HepG2 (cell line): ENCODE measurements around the gene STK32B. TPM values are rescaled to one million over a fixed set of nuclear protein-coding genes. Genes with fewer than 3 reads are reported as not detected.
"Not testable (repeated sequence)": the region's sequence is repeated elsewhere in the genome, so short reads cannot be mapped to it uniquely, and the experiment has no call there.

Source experiments
- ATAC-seq: fragments of 200-7000 bp; cut with Tn5 transposase; 3 replicates; pipeline ENCODE4 v1.9.1; 2020; ENCODE audit warnings: mild to moderate bottlenecking, moderate library complexity
- BruUV-seq: library from RNA; stranded (reverse); fragments of 400-500 nt; replicated peaks from 2 replicates; lab custom pipeline; 2021; lab: Mats Ljungman, UMichigan
- CTCF ChIA-PET: fragments of 300-600 bp; formaldehyde crosslinking; extraction: SDS; loops from one replicate; lab custom pipeline; 2021; ENCODE audit warnings: low total read pairs, inconsistent platforms, low intra/inter-chr PET ratio; lab: Yijun Ruan, JAX
- POLR2A ChIA-PET: fragments of 350-600 bp; sonication (Branson Sonifier 250); formaldehyde crosslinking; loops from one replicate; lab custom pipeline; 2020; ENCODE audit warnings: antibody characterized with exemption, inconsistent platforms; lab: Yijun Ruan, JAX
- DNase-seq: peaks from one replicate; pipeline ENCODE4 v3.0.0-alpha.2; 2015; ENCODE audit warnings: low spot score
- FAIRE-seq: peaks from 3 replicates; lab custom pipeline; 2011; peaks lifted over from hg19 to GRCh38; lab: Jason Lieb, UNC
- H2AFZ ChIP-seq: one replicate; pipeline ENCODE4 v1.6.1; 2011; ENCODE audit warnings: low read length, inconsistent platforms
- H3K27ac ChIP-seq: fragments of 300-600 bp; 3 replicates; pipeline ENCODE4 v1.8.0; 2011; ENCODE audit warnings: mixed run types, mild to moderate bottlenecking, mixed read lengths, low read length, inconsistent platforms; ENCODE audit not compliant: insufficient read depth; ENCODE audit errors: extremely low read length
- H3K27me3 ChIP-seq, 2 experiments: fragments of 200-600 bp in 1 of 2; 2 replicates in 1 of 2; 3 replicates in 1 of 2; pipeline versions ENCODE4 v1.6.0 to v1.8.0; 2011; ENCODE audit warnings: low read length in 2 of 2, mild to moderate bottlenecking in 2 of 2, moderate library complexity in 2 of 2, inconsistent platforms in 1 of 2; ENCODE audit not compliant: insufficient read depth in 2 of 2, control insufficient read depth in 1 of 2
- H3K36me3 ChIP-seq, 2 experiments: fragments of 200-600 bp in 1 of 2; replicated peaks in 1 of 2; 2 replicates in 1 of 2; 3 replicates in 1 of 2; pipeline versions ENCODE4 v1.5.1 to v1.8.0; 2011; ENCODE audit warnings: low read length in 2 of 2, inconsistent platforms in 1 of 2; ENCODE audit not compliant: insufficient read depth in 2 of 2, control insufficient read depth in 1 of 2
- H3K4me1 ChIP-seq: 2 replicates; pipeline ENCODE4 v1.5.1; 2012; ENCODE audit warnings: low read length, inconsistent platforms; ENCODE audit not compliant: insufficient read depth
- H3K4me2 ChIP-seq: 2 replicates; pipeline ENCODE4 v1.6.0; 2011; ENCODE audit warnings: low read depth, low read length, inconsistent platforms
- H3K4me3 ChIP-seq, 3 experiments: fragments of 200-600 bp in 1 of 3; sonication (generic), shearing (Covaris generic) in 1 of 3; replicated peaks in 1 of 3; 2 replicates each; pipeline ENCODE4 v1.5.1; 2011 to 2016; ENCODE audit warnings: low read length in 3 of 3, inconsistent platforms in 2 of 3, low read depth in 2 of 3, mild to moderate bottlenecking in 2 of 3, control low read depth in 1 of 3, mixed read lengths in 1 of 3; ENCODE audit not compliant: insufficient read depth in 1 of 3
- H3K79me2 ChIP-seq: one replicate; pipeline ENCODE4 v1.6.1; 2011; ENCODE audit warnings: low read length, inconsistent platforms; ENCODE audit not compliant: insufficient read depth
- H3K9ac ChIP-seq: 2 replicates; pipeline ENCODE4 v1.6.0; 2011; ENCODE audit warnings: mild to moderate bottlenecking, low read depth, low read length, inconsistent platforms; ENCODE audit not compliant: insufficient read depth
- H3K9me3 ChIP-seq: 2 replicates; pipeline ENCODE4 v1.5.1; 2012; ENCODE audit warnings: mild to moderate bottlenecking, low read length
- H4K20me1 ChIP-seq: 2 replicates; pipeline ENCODE4 v1.6.0; 2011; ENCODE audit warnings: inconsistent platforms, mild to moderate bottlenecking, low read length, moderate library complexity; ENCODE audit not compliant: insufficient read depth
- AHR ChIP-seq: IDR thresholded peaks from 2 replicates; pipeline ENCODE4 v1.6.1; 2018; ENCODE audit warnings: missing genetic modification reagents, missing compliant biosample characterization
- MIXL1 ChIP-seq: IDR thresholded peaks from 2 replicates; pipeline ENCODE4 v1.6.1; 2016
- ONECUT2 ChIP-seq: sonication (generic); formaldehyde crosslinking; IDR thresholded peaks from 2 replicates; pipeline ENCODE4 v1.4.0; 2020; ENCODE audit warnings: missing genetic modification reagents
- SYNCRIP ChIP-seq: fragments of 200-400 bp; formaldehyde crosslinking; IDR thresholded peaks from 2 replicates; pipeline ENCODE4 v1.6.1; 2018; ENCODE audit warnings: mild to moderate bottlenecking, low read depth, low read length; ENCODE audit not compliant: insufficient read depth
- ZNF678 ChIP-seq: sonication (generic); formaldehyde crosslinking; IDR thresholded peaks from 2 replicates; pipeline ENCODE4 v1.4.0; 2020; ENCODE audit warnings: mild to moderate bottlenecking, missing genetic modification reagents
- WGBS: methylation state at CpG from one replicate; pipeline ENCODE4 v1.1.6; 2017; ENCODE audit warnings: low lambda C conversion rate; 5-methylcytosine and 5-hydroxymethylcytosine counted together
- in situ Hi-C: cut with HindIII; loops from 2 replicates; pipeline ENCODE4 v1.10.0; 2017; ENCODE audit warnings: low pct_unique_long_range_greater_than_20kb; ENCODE audit not compliant: extremely low pct_ligation_motif_present
- intact Hi-C: fragments of 100-400 bp; cut with micrococcal nuclease; formaldehyde crosslinking; loops from one replicate; pipeline ENCODE4 v1.10.0; 2022; ENCODE audit not compliant: unreplicated experiment
- polyA plus RNA-seq, 8 experiments: library from polyadenylated mRNA; depleted of rRNA in 3 of 8; stranded (reverse) in 7 of 8; unstranded in 1 of 8; fragments of >200 nt; fragmentation: Illumina TruSeq in 4 of 8; extraction: Trizol in 4 of 8; gene quantifications; 2 replicates each; pipeline versions ENCODE4 v1.2.1 to v1.2.3, GENCODE V29; 2011 to 2016; ENCODE audit warnings: low read depth in 4 of 8, missing spikeins in 1 of 8, mixed read lengths in 1 of 8; ENCODE audit not compliant: insufficient read depth in 1 of 8
- total RNA-seq, 5 experiments: library from RNA; depleted of rRNA; stranded (reverse); fragments of >200 nt; fragmentation: Illumina TruSeq; extraction: Trizol; gene quantifications; 2 replicates each; pipeline ENCODE4 v1.2.3, GENCODE V29; 2016; ENCODE audit warnings: low read depth in 1 of 5
- TF ChIP-seq, protein P1 (sequence below): sonication (generic); formaldehyde crosslinking; IDR thresholded peaks from 2 replicates; pipeline ENCODE4 v1.4.0; 2020; ENCODE audit warnings: missing genetic modification reagents

The STK32B gene
- total and polyA plus RNA-seq, 2 of the 13 experiments (the other 11 are each of a cell fraction or from before 2014, with no cell fraction given), result not detected

- TF ChIP-seq SYNCRIP (no peak), ONECUT2 (CRISPR knock-in tag) (no peak)
- TF ChIP-seq, all 625 proteins: peak for 0
Observed at GRCh38 chr4:5238173-5238572, 186.9 kb downstream of the STK32B start (continued).

GRCh38 chr4:5247061-5247460 lies 195.8 kb downstream of the STK32B start:
- H3K4me3 ChIP-seq, FAIRE-seq, in situ Hi-C loops, H3K4me1 ChIP-seq, POLR2A ChIA-PET, H2AFZ ChIP-seq, H3K9me3 ChIP-seq, H4K20me1 ChIP-seq, CTCF ChIA-PET, H3K36me3 ChIP-seq, H3K9ac ChIP-seq, intact Hi-C loops, H3K79me2 ChIP-seq, DNase-seq, BruUV-seq, H3K27me3 ChIP-seq, H3K27ac ChIP-seq, H3K4me2 ChIP-seq, ATAC-seq: not testable (repeated sequence)
- WGBS, result 33% methylated on average over 4 of the region's 7 CpGs

DNA sequence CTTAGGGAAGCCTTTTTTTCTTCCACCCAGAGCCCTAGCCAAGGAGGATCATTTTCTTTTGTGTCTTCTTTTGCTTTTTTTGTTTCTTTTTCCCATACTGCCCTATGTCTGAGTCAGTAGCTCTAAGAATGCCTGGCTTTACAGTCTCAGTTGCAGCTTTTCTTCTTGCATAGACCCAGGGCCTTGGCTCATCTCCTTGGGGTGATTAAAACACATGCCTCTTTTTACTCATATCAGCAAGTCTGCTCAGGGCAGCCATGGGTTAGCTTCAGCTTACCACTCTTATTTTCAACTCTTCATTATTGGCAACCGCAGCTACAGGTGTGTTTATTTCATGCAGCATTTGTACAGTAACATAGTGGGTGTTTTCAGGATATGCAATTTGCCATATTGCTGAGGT lies 196.5 kb downstream of the STK32B start:
- ATAC-seq, result no peak

More for the DNA sequence above, 196.5 kb downstream of the STK32B start:
- H3K9me3 ChIP-seq, result no peaks in the 10 kb centered on the region
- H3K27ac ChIP-seq, result no peak overlapping the region
- POLR2A ChIA-PET, result no interaction called here
- intact Hi-C loops (no loop called here), in situ Hi-C loops (no loop called here)
- no peaks in the 10 kb centered on the region for H4K20me1 ChIP-seq
- H3K4me2 ChIP-seq, result no peak overlapping the region
- no peaks in the 10 kb centered on the region for H3K4me1 ChIP-seq
- H3K79me2 ChIP-seq, result no peaks in the 10 kb centered on the region
- TF ChIP-seq AHR (CRISPR knock-in tag) (no peak), MIXL1 (CRISPR knock-in tag) (no peak), ZNF678 (no peak)
- TF ChIP-seq, protein P1, sequence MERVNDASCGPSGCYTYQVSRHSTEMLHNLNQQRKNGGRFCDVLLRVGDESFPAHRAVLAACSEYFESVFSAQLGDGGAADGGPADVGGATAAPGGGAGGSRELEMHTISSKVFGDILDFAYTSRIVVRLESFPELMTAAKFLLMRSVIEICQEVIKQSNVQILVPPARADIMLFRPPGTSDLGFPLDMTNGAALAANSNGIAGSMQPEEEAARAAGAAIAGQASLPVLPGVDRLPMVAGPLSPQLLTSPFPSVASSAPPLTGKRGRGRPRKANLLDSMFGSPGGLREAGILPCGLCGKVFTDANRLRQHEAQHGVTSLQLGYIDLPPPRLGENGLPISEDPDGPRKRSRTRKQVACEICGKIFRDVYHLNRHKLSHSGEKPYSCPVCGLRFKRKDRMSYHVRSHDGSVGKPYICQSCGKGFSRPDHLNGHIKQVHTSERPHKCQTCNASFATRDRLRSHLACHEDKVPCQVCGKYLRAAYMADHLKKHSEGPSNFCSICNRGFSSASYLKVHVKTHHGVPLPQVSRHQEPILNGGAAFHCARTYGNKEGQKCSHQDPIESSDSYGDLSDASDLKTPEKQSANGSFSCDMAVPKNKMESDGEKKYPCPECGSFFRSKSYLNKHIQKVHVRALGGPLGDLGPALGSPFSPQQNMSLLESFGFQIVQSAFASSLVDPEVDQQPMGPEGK (CRISPR knock-in tag), result no peak
- no peak overlapping the region for H3K9ac ChIP-seq
- 44% methylated on average over 1 of the region's 1 CpG for WGBS
- CTCF ChIA-PET, result no interaction called here
- no TSS peak for BruUV-seq
- no peak overlapping the region for H2AFZ ChIP-seq
- no peaks in the 10 kb centered on the region for H3K36me3 ChIP-seq
- no peak for FAIRE-seq
- H3K27me3 ChIP-seq, result no peaks in the 10 kb centered on the region
- no peak overlapping the region for H3K4me3 ChIP-seq
- no peak for DNase-seq
